Measurements from ENCODE around the gene PAK4.
"Not testable (repeated sequence)": the region's sequence is repeated elsewhere in the genome, so short reads cannot be mapped to it uniquely, and the experiment has no call there.

PAK4 gene

DNA sequence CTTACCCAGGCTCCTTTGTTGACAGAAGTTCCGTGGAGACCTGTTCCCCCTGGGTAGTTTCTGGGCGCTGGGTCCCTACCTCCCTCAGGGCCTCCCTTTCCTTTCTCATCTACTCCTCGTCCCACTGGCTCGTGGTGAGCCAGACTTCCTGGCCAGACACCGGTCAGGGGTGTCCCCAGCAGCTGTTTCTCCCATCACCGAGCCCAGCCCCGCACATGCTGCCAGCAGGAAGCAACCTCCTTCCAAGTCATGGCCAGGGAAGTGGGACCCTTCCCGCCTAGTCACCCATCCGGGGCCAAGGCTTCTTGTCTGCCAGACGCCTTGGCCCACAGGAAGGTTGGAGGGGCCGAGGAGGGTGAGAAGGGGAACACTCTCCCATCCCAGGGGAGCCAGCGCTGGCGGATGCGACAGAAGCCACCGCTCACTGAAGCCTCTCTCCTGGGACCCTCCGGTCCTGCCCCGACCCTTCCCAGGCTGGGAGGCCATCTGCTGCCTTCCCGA lies 5.7 kb downstream of the PAK4 start:
- no peak for DNase-seq

DNA sequence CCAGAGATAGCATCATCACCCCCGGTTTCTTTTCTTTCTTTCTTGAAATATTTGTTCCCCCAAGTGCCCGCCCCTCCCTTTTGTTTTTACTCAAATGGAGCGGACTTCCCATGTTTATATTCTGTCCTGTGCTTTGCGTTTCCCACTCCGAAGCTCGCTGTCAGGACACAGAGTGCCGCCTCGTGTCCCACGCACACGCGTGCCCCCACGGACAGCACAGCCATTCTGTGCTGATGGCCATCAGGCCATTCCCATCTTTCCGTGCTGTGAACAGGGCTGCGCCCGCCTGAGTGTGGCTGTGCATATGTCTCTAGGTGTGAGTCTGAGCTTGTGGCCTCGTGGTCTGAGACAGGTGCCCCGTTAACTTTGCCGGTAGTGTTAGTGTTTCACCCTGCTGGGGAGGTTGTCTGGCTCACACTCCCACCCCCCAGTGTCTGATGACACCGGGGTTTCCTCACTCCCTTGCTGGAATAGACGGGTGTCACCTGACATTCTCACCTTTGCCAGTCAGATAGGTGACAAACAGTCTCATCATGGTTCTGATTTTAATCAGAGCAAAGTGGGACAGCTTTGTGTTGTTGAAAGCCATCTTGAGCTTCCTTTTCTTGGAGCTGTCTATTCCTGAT lies 6.9 kb downstream of the PAK4 start:
- no peak for DNase-seq

DNA sequence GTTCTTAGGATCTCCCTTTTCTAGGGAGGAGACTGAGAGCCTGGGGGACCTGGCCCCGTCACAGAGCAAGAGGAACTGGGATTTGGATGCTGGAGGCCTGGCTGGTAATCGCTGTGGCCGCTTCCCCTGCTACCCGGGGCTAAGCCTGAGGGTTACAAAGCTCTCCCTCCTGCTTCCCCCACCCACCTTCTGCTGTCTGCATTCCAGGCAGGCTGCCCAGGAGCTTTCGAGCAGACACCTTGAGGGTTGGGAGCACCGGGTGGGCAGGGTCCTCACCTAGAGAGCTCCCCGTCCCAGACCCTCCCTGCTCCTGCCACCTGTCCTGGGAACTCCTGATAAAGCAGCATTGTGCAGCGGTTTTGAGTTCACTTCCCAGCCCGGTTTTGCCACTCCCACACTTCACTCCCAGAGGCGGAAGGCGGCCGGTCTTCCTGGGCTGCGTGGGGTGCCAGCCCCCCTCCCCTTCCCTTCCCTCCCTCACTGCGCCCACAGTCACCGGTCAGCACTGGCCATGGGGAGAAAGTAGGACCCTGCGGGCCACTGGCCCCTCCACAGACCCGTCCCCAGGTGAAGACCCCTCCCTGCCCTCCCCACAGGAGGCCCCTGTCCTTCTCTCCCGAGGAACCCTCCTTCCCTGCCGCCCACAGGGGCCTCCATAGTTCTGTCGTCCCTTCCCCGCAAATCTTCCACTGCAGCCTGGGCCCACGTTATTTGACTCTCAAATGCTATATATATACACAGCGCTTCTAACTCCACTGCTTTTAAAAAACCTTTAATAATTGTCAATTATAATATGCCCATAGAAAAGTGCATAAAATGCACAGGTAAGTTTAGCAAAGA lies 8.1 kb downstream of the PAK4 start:
- DNase-seq: no peak

DNA sequence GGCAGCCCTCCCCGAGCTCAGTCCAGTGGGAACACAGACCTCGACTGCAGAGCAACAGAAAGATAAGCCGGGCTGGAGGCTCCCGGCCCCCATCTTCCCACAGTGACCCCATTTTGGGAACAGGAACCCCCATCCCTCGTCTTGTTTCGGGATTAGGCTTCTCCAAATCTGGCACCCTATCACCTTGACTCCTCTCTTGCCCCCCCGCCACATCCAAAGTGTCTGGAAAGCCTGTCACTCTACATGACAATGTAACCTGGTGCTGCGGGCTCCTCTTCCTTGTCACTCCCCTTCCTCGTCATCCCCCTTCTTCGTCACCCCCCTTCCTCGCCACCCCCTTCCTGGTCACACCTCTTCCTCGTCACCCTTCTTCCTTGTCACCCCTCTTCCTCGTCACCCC lies 10.1 kb downstream of the PAK4 start:
- no peak for DNase-seq

DNA sequence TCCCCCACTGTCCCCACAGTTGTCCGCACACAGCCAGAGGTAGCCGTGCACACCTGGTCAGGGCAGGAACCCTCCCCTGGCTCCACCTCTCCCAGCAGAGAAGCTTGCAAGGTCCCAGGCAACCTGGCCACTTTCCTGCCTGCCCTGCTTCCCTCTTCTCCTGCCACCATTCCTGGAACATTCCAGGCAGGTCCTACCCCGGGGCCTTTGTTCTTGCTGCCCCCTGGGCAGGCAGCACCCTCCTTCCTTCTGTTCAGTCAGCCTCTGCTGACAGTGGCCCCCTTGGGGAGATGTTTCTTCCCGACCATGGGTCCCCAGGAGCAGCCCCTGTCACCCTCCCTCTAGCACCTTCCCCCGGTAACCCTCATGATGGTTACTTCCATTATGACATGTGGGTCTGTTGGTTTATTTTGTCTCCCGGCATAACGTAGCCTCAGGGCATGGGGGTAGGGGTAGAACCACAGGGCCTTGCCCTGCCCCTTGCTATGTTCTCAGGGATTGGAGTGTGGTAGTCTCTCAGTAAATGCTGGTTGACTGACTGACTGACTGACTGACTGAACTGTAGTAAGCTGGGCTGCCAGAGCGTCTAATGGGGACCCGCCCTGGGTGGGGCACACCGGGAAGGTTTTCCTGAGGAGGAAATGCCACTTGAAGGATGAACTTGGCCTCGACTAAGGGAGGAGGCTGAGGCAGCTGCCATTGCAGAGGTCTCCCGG lies 10.8 kb downstream of the PAK4 start:
- no peak for DNase-seq

DNA sequence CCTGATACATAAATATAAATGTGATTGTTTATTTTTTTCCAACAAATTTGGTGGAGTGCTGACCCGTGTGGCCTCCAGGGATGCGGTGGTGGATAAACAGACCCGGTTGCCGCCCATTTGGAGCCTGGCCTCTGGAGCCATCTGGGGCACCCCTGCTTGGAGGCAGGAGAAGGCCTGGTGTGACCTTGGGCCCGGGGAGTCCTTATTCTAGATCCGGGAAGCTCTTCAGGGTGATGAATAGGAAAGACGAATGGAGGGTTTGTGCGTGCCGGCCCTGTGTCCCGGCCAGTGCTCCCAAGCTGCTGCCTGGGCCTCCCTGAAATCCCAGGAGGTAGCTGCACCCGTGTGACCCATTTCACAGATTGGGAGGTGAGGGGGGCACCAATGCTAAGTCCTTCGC lies 11.5 kb downstream of the PAK4 start:
- DNase-seq: no peak

DNA sequence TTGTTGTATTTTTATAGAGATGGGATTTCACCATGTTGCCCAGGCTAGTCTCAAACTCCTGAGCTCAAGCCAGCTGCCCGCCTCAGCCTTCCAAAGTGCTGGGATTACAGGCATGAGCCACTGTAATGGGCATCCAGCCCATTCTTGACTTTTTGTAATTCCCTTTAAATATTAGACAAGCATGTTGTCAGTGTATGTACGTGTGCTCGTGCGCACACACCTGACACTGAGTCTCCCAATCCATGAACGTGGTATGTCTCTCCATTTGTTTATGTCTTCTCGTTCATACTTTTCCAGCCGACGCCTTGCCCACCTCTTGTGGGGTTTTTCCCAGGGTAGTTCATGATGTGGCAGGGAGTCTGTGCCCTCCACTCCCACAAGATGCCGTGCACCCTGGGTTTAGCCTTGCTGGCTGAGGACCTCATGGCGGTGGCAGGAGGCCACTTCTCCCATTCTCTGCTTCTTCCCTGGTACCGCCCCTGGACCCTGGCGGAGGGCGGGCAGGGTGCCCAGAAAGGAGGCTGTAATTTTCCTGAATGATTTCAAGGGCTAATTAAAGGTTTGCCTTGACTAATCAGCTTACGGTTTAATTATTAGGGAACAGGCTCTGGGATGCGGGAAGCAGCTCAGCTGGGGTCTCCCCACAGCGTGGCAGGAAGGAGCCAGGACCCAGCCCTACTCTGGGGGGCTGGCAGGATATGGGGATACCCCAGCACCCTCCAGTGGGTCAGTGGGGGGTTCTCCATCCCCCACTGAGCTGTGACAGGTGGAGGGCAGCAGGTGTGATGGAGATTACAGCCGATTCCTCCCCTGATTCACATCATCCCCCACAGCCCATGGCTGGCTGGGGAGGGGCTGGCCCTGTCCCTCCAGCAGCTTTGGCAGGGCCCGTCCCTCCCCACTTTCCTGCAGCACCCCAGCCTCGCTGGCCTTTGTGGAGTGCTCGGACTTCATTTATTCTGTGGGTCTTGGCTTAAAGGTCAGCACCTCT lies 12.9 kb downstream of the PAK4 start:
- no peak for DNase-seq

DNA sequence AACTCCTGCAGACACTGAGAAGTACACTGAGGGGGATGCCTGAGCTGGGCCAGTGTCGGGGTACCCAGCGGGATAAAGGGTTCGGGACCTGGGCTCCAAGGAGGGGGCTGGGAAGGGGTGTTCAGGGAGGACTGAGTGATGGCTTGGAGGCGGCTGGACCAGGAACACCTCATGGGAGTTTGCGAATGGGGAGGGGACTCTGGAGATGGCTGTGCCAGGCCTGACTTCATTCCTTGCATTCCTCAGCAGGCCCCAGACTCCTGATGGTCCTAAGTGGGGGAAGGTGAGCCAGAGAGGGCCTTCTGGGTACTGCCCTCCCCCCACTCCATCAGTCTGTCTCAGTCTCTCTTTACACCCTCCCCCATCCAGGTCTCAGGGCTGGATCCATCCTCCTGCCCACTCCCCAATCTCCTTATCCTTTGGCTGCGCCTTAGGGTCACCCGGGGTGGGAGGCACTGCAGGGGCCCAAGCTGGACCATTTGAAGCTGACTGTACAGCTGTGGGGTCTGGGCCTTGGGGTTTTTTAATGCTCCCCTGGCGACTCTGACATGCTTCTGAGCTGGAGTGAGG lies 13.8 kb downstream of the PAK4 start:
- DNase-seq: no peak

DNA sequence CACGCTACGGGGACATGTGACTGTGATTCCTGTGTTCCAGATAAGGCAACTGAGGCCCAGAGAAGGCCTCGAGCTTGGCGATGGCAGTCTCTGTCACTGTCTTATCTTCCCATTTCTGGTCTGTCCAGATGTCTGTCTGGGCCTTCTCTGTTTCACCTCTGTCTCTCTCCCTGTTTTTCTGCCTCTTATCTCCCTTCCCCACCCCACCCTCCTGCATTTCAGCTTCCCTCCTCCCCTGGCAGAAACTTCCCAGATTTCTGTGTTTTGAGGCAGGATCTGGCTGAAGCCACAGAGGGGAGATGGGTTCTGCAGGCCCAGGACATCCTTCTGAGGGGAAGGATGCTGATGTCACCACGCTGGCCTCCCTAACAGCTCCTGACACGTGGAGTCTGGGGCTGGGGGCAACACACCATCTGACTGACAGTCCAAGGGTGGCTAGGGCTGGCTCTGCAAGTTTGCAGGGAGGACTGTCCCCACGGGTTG lies 14.4 kb downstream of the PAK4 start:
- no peak for DNase-seq

DNA sequence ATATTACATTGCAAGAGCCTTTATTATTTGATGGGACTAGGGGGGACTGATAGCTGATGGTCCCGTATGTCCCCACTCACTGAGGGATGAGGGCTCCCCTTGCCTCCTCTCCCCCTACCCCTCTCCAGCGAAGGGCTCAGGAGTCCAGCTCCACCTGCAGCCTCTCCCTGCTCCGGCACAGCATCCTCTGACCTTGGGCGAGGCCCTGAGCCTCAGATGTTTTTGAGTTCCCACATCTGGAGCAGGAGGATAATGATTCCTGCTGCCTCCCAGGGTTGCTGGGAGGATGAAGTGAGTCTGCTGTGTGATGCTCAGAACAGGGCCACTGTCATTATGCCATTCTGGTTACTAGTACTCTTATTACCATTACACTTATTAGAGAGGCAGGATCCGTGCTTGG lies 15.0 kb downstream of the PAK4 start:
- DNase-seq: no peak

DNA sequence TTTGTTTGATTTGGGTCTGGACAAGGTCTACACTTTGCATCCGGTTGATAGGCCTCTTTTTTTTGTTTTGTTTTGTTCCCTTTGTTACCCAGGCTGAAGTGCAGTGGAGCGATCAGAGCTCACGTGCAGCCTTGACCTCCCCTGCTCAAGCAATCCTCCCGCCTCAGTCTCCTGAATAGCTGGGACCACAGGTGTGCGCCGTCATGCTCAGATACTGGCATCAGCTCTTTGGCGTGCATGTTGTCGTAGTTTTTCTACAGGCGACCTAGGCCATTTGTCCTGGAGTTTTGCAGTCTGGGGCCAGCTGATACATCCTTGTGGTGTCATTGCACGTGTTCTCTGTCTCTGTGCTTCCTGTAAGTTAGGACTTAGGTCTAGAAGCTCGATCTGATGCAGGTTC lies 16.3 kb downstream of the PAK4 start:
- no peak for DNase-seq

DNA sequence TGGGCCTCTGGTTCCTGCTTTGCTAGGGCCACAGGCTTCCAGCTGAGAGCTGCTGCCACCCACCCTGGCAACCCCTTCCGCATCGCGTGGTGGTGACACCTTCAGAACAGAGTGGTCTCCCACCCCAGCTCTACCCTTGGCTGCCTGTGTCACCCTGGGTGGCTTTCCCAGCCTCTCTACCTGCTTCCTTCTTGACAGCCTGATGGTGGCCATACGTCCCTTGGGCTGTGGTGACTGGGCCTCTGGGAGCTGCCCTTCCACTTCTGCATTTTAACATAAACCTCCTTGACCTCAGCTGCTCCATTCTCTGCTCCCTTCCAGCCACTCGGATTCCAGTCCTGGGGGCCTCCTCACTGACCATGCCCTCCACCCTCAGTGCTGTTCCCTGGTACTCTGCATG lies 17.0 kb downstream of the PAK4 start:
- no peak for DNase-seq

DNA sequence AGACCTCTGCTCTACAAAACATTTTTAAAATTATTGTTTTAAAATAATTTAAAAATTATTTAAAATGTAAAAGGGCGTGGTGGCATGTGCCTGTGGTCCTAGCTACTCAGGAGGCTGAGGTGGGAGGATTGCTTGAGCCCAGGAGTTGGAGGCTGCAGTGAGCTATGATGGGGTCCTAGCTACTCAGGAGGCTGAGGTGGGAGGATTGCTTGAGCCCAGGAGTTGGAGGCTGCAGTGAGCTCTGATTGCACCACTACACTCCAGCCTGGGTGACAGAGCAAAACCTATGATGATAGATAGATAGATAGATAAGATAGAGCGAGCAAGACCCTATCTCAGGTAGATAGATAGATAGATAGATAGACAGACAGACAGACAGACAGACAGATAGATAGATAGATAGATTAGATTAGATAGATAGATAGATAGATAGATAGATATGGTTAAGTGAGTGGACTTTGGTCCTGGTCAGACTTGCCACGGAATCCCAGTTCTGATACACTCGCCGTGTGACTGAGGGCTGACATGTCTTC lies 18.2 kb downstream of the PAK4 start:
- DNase-seq: not testable (repeated sequence)

DNA sequence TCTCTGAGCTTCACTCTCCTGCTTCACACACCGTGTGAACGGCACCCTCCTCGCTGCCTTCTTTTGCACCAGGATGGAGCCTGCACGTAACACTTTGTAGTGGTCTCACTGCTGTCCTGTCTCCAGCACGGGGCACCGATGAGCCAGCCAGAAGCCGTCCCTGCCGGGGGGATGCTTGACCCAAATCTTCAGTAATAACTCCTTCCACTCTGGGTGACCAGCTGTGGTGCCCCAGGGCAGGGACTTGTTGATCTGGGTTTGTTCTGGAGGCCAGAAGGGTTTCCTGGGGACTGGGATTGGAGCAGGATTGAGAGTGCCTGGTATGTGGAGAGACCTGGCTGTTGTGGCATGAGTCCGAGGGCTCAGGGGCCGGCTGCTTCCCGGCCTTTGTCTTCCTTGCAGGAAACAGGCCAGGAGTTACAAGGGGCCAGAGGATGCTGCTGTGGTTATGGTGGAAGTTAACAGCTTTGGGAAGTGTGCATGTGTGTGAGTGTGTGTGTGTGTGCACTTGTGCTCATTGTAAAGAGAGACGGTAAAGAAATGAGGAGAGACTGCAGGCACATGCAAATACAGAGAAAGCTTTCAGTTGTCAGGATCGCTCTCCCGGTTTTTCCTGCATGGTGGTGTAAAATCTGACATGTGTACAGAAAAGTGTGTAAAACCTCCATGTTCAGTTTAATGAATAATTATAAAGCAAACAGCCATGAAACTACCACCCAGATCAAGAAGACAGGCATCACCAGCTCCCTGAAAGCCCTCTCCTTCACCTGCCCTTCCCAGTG lies 18.9 kb downstream of the PAK4 start:
- no peak for DNase-seq

DNA sequence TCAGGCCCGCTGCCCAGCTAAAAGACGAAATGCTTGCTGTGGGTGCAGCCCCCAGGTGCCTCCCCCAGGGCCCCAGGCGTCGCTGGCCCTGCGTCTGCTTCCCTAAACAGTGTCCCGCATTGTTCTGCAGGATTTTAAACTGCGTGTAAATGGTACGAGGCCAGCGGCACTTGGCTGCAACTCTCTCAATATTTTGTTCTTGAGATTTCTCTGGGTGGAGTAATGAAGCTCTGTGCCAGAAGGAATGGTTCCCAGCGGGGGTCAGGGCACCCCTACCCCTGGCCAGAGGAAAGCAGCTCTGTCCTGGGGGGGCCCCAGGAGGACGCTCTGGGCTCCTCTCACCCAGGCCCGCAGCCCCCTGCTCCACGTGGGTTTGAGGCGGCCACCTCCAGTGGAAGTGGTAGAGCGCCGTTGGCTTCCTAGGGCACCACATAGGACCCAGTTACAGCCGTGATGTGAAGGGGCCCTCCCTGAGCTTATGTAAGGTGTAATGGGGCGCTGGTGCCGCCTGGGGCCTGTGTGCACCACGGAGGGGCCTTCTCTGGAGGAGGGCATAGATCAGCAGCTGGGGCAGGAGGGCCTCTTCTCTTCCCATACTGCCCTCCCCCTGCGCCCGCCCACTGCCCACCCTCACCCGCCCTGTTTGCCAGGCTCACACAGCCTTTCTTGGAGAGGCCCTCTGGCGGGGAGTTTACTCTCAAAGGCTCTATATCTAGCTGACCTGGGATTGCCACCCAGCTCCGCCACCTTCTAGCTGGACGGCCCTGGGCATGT lies 19.8 kb downstream of the PAK4 start:
- DNase-seq: no peak

DNA sequence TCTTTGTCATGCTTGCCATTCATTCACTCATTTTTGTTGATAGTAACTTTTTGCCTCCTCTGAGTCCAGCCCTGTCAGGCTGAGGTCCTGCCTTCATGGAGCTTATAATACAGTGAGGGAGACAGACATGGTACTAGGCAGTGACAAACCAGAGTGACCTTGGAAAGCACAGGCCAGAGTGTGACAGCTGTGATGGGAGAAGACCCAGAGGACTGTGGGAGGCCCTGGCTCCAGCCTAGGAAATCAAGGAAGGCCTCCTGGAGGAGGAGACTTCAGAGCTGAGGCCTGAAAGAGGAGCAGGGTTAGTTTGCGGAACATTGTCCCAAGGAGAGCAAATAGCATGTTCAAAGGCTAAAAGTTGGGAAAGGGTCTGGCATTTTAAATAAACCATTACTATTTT lies 20.5 kb downstream of the PAK4 start:
- DNase-seq: no peak

DNA sequence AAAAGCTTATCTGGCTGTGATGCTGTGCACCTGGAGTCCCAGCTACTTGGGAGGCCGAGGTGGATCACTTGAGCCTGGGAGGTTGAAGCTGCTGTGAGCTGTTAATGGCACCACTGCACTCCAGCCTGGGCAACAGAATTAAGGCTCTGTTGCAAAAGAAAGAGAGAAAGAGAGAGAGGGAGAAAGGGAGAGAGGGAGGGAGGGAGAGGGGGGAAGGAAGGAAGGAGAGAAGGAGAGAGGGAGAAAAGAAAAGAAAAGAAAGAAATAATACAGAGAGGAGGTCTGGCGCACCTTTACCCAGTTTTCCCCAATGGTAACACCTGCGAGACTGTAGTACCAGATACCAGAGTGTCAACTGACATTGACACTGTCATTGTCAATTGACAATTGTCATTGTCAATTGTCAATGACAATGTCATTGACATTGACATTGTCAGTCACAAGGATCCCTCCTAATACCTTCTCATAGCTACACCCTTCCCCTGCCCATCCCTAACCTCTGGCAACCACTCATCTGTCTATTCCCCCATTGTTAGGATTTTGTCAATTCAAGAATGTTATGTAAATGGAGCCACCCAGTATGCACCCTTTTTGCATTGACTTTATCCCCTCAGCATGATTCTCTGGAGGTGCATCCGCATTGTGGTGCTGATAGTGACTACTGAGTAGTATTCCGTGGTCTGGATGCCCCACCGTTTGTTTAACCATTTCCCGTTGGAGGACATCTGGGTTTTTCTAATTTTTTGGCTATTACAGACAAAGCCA lies 21.3 kb downstream of the PAK4 start:
- no peak for DNase-seq

DNA sequence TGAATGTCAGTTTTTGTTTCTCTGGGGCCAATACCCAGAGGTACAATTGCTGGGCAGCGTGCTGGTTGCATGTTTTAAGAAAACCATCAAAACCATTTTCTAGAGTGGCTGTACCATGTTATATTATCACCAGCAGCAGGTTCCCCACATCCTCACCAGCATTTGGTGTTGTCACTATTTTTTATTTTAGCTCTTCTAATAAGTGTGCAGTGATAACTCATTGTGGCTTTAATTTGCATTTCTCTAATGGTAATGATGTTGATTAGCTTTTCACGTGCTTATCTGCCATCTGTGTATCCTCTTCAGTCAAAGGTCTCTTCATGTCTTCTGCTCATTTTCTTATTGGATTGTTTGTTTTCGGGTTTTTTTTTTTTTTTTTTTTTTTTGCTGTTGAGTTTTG lies 21.9 kb downstream of the PAK4 start:
- DNase-seq: no peak

DNA sequence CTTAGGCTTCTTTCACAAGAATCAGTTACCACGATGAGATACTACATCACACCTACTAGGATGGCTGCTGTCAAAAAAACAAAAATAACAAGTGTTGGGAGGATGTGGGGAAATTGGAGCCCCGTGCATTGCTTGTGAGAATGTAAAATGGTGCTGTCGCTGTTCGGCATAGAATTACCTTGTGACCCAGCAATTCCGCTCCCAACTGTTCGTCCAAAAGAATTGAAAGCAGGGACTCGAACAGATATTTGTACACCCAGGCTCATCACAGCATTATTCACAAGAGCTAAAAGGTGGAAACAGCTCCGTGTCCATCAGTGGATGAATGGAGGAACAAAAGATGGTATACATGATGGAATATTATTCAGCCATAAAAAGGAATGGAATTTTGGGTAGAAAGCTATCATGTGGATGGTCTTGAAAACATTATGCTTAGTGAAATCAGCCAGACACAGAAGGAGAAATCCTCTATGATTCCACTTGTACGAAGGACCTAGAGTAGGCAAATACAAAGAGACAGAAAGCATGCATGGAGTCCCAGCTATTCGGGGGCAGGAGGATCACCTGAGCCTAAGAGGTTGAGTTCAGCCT lies 23.4 kb downstream of the PAK4 start:
- no peak for DNase-seq

Data from NK-92 treated with Interleukin-12 subunit alpha and Interleukin-12 subunit beta, amount 100 ng/mL, for 24 hours (cell line).